Natural killer cell (primary cell): ENCODE results near the gene KDM6B. TPM values are rescaled to one million over a fixed set of nuclear protein-coding genes. Genes with fewer than 3 reads are reported as not detected.

Experiments
- ATAC-seq, 3 donors: fragments of 150-1000 bp in 2 of 3; fragments of 200-7000 bp in 1 of 3; cut with Tn5 transposase; 1 replicate in 1 of 3; 2 replicates in 2 of 3; pipeline ENCODE4 v1.10.0; 2021; ENCODE audit warnings: mild to moderate bottlenecking in 2 of 3, moderate library complexity in 2 of 3
- DNase-seq, 2 donors: peaks; one replicate each; pipeline versions ENCODE4 v3.0.0 to v3.0.0-alpha.2; 2013 to 2021; ENCODE audit warnings: mixed read lengths in 1 of 2
- H3K27ac ChIP-seq: one replicate; pipeline ENCODE4 v1.5.1; 2013; ENCODE audit warnings: mild to moderate bottlenecking, low read length
- H3K27me3 ChIP-seq: one replicate; pipeline ENCODE4 v1.6.1; 2013; ENCODE audit warnings: low read length; ENCODE audit not compliant: control insufficient read depth, insufficient read depth
- H3K36me3 ChIP-seq: one replicate; pipeline ENCODE4 v1.6.1; 2013; ENCODE audit warnings: low read length; ENCODE audit not compliant: control insufficient read depth, insufficient read depth
- H3K4me1 ChIP-seq: one replicate; pipeline ENCODE4 v1.6.1; 2013; ENCODE audit warnings: low read length; ENCODE audit not compliant: control insufficient read depth, insufficient read depth
- H3K4me3 ChIP-seq: one replicate; pipeline ENCODE4 v1.5.1; 2013; ENCODE audit warnings: low read length
- H3K9me3 ChIP-seq: one replicate; pipeline ENCODE4 v1.6.1; 2013; ENCODE audit warnings: low read length; ENCODE audit not compliant: control insufficient read depth, insufficient read depth
- H3K27ac Mint-ChIP-seq, 2 donors: one replicate each; pipeline ENCODE4 v1.8.0; 2022; ENCODE audit warnings: mild to moderate bottlenecking in 2 of 2, mixed read lengths in 2 of 2, moderate library complexity in 1 of 2
- H3K27me3 Mint-ChIP-seq, 2 donors: one replicate each; pipeline ENCODE4 v1.8.0; 2022; ENCODE audit warnings: low read depth in 2 of 2, mixed read lengths in 2 of 2
- H3K36me3 Mint-ChIP-seq: one replicate; pipeline ENCODE4 v1.8.0; 2022; ENCODE audit warnings: mixed read lengths
- H3K4me1 Mint-ChIP-seq, 2 donors: one replicate each; pipeline ENCODE4 v1.8.0; 2022; ENCODE audit warnings: mixed read lengths in 2 of 2
- H3K4me3 Mint-ChIP-seq: one replicate; pipeline ENCODE4 v1.8.0; 2022; ENCODE audit warnings: mild to moderate bottlenecking, moderate library complexity, mixed read lengths
- H3K9me3 Mint-ChIP-seq, 2 donors: one replicate each; pipeline ENCODE4 v1.8.0; 2022; ENCODE audit warnings: mixed read lengths in 2 of 2
- CTCF ChIP-seq: fragments of 200-600 bp; IDR thresholded peaks from one replicate; pipeline ENCODE4 v1.8.0; 2022; ENCODE audit warnings: antibody characterized with exemption
- WGBS: methylation state at CpG from one replicate; pipeline ENCODE4 v1.1.7; 2013; ENCODE audit warnings: missing lambda C conversion rate; ENCODE audit not compliant: insufficient coverage; 5-methylcytosine and 5-hydroxymethylcytosine counted together
- intact Hi-C: fragments of 100-400 bp; cut with micrococcal nuclease; formaldehyde crosslinking; loops from one replicate; pipeline ENCODE4 v1.14.2; 2022
- total RNA-seq, 4 donors: library from RNA; stranded (reverse); fragments of 120-200 nt in 1 of 4; gene quantifications; one replicate each; pipeline versions ENCODE4 v1.2.3 to v1.2.4, GENCODE V29; 2013 to 2022

Gene KDM6B
- total RNA-seq, 3 donors from 2014 or later (not counting 1 experiment from before 2014, with no cell fraction given): 104 to 165 (median 149) TPM

- H3K4me3 ChIP-seq: no peak overlapping the region
- H3K4me3 Mint-ChIP-seq: no peak overlapping the region
These were observed 10.4 kb upstream of the KDM6B start for GRCh38 chr17:7823581-7824001.

GRCh38 chr17:7824021-7824924 lies 9.7 kb upstream of the KDM6B start:
- ATAC-seq (no peak), DNase-seq (no peak)
- no peak for TF ChIP-seq CTCF
- intact Hi-C loops: loop anchor here (5.0 kb wide), 1 partner anchor 233 kb away; no protein-coding TSS in a partner anchor
- Mint-ChIP-seq H3K9me3 (no peaks in the 10 kb centered on the region), H3K36me3 (no peaks in the 10 kb centered on the region), H3K27me3 (peaks cover 8 to 20% of the 10 kb centered on the region in 2 donors), H3K4me1 (no peaks in the 10 kb centered on the region), H3K27ac (no peak overlapping the region), H3K4me3 (no peak overlapping the region)
- no peaks in the 10 kb centered on the region for H3K9me3 ChIP-seq
- H3K36me3 ChIP-seq: no peaks in the 10 kb centered on the region
- no peak overlapping the region for H3K27ac ChIP-seq
- no peak overlapping the region for H3K4me3 ChIP-seq
- 94% methylated on average over 9 of the region's 9 CpGs for WGBS
- H3K4me1 ChIP-seq: no peaks in the 10 kb centered on the region
- H3K27me3 ChIP-seq: no peaks in the 10 kb centered on the region

More at GRCh38 chr17:7823581-7824001, 10.4 kb upstream of the KDM6B start:
- intact Hi-C loops: loop anchor here (5.0 kb wide), 1 partner anchor 234 kb away; no protein-coding TSS in a partner anchor
- no peak for TF ChIP-seq CTCF
- no peaks in the 10 kb centered on the region for H3K9me3 ChIP-seq
- no peaks in the 10 kb centered on the region for H3K4me1 ChIP-seq
- ATAC-seq (no peak), DNase-seq (no peak)
- no peak overlapping the region for H3K27ac ChIP-seq
- no peak overlapping the region for H3K27ac Mint-ChIP-seq
- H3K4me1 Mint-ChIP-seq: no peaks in the 10 kb centered on the region
- no peaks in the 10 kb centered on the region for H3K36me3 ChIP-seq
- WGBS: 96% methylated on average over 20 of the region's 20 CpGs
- H3K9me3 Mint-ChIP-seq: no peaks in the 10 kb centered on the region
- H3K27me3 Mint-ChIP-seq: peaks cover 8 to 19% of the 10 kb centered on the region in 2 donors
- no peaks in the 10 kb centered on the region for H3K36me3 Mint-ChIP-seq
- no peaks in the 10 kb centered on the region for H3K27me3 ChIP-seq

- no peaks in the 10 kb centered on the region for H3K4me1 ChIP-seq
- no peak for TF ChIP-seq CTCF
- H3K27ac ChIP-seq: no peak overlapping the region
- DNase-seq (no peak), ATAC-seq (no peak)
- intact Hi-C loops: no loop called here
- Mint-ChIP-seq H3K27me3 (peaks cover 8 to 21% of the 10 kb centered on the region in 2 donors), H3K27ac (no peak overlapping the region), H3K36me3 (no peaks in the 10 kb centered on the region), H3K4me3 (no peak overlapping the region), H3K9me3 (no peaks in the 10 kb centered on the region), H3K4me1 (no peaks in the 10 kb centered on the region)
- WGBS: 69% methylated on average over 11 of the region's 12 CpGs
- no peaks in the 10 kb centered on the region for H3K27me3 ChIP-seq
- H3K9me3 ChIP-seq: no peaks in the 10 kb centered on the region
- H3K36me3 ChIP-seq: no peaks in the 10 kb centered on the region
- no peak overlapping the region for H3K4me3 ChIP-seq
These were observed 8.6 kb upstream of the KDM6B start for GRCh38 chr17:7825206-7825990.
